ENCODE data around the gene VAV2.

GRCh38 chr9:133890583-133890982 lies 101.5 kb downstream of the VAV2 start:
- TF ChIP-seq CTCF (conservative IDR thresholded peaks at IDR 0.05; ENCODE audit: low read depth, low read length) (no peak), USF2 (IDR thresholded peaks at IDR 0.05; ENCODE audit: low read depth, low read length) (no peak), MAFK (IDR thresholded peaks at IDR 0.05; ENCODE audit: low read depth, low read length) (no peak), CHD1 (IDR thresholded peaks at IDR 0.05; ENCODE audit: low read depth, low read length) (no peak), POLR2A (IDR thresholded peaks at IDR 0.05; ENCODE audit: low read depth, low read length) (no peak), MXI1 (IDR thresholded peaks at IDR 0.05; ENCODE audit: borderline replicate concordance, low read depth, low read length) (no peak), RFX5 (IDR thresholded peaks at IDR 0.05; ENCODE audit: low read depth, low read length) (no peak)
